ENCODE data around the gene CCDC7. TPM values are rescaled to one million over a fixed set of nuclear protein-coding genes. Genes with fewer than 3 reads are reported as not detected.

Gene CCDC7
- total RNA-seq, 1 experiment from 2014 or later: 6.9 TPM

- Histone ChIP-seq H4K20me1 (ENCODE audit: insufficient read depth) (no peaks in the 10 kb centered on the region), H3K36me3 (ENCODE audit: low read depth) (no peaks in the 10 kb centered on the region), H3K9me2 (ENCODE audit: insufficient read depth) (no peaks in the 10 kb centered on the region), H2AFZ (no peak overlapping the region), H3K9me3 (ENCODE audit: insufficient read depth, low read depth) (no peaks in the 10 kb centered on the region), H3K4me3 (no peak overlapping the region), H3K4me2 (no peak overlapping the region), H3K4me1 (replicated peaks; ENCODE audit: insufficient read depth) (no peaks in the 10 kb centered on the region), H3K27ac (no peak overlapping the region), H3F3A (ENCODE audit: insufficient read depth, low read depth) (no peaks in the 10 kb centered on the region), H3K27me3 (ENCODE audit: insufficient read depth, low read depth) (no peaks in the 10 kb centered on the region), H3K79me2 (ENCODE audit: low read depth) (no peaks in the 10 kb centered on the region)
- intact Hi-C loops (cut with micrococcal nuclease; ENCODE audit: unreplicated experiment): no loop called here
- no peak for TF ChIP-seq EZH2 (IDR thresholded peaks at IDR 0.05; ENCODE audit: low read depth)
- no peak for TF ChIP-seq CTCF (conservative IDR thresholded peaks at IDR 0.05)
- ChIA-PET POLR2A (ENCODE audit: unreplicated experiment) (no interaction called here), CTCF (no interaction called here)
- no TSS peak for BruUV-seq (replicated peaks)
- DNase-seq: no peak
Observed at GRCh38 chr10:32618482-32618881, 172.5 kb downstream of the CCDC7 start.

GRCh38 chr10:32621969-32622368, 176.0 kb downstream of the CCDC7 start:
- Histone ChIP-seq H3F3A (ENCODE audit: insufficient read depth, low read depth) (no peaks in the 10 kb centered on the region), H3K4me2 (no peak overlapping the region), H2AFZ (no peak overlapping the region), H3K9me3 (ENCODE audit: insufficient read depth, low read depth) (no peaks in the 10 kb centered on the region), H3K4me1 (replicated peaks; ENCODE audit: insufficient read depth) (no peaks in the 10 kb centered on the region), H3K36me3 (ENCODE audit: low read depth) (no peaks in the 10 kb centered on the region), H4K20me1 (ENCODE audit: insufficient read depth) (no peaks in the 10 kb centered on the region), H3K27me3 (ENCODE audit: insufficient read depth, low read depth) (no peaks in the 10 kb centered on the region), H3K79me2 (ENCODE audit: low read depth) (no peaks in the 10 kb centered on the region), H3K27ac (no peak overlapping the region), H3K9me2 (ENCODE audit: insufficient read depth) (no peaks in the 10 kb centered on the region), H3K4me3 (no peak overlapping the region)
- no peak for DNase-seq
- ChIA-PET CTCF (no interaction called here), POLR2A (ENCODE audit: unreplicated experiment) (no interaction called here)
- intact Hi-C loops (cut with micrococcal nuclease; ENCODE audit: unreplicated experiment): no loop called here
- no TSS peak for BruUV-seq (replicated peaks)
- TF ChIP-seq EZH2 (IDR thresholded peaks at IDR 0.05; ENCODE audit: low read depth): no peak
- no peak for TF ChIP-seq CTCF (conservative IDR thresholded peaks at IDR 0.05)

- Histone ChIP-seq H3K27me3 (ENCODE audit: insufficient read depth, low read depth) (no peaks in the 10 kb centered on the region), H2AFZ (no peak overlapping the region), H4K20me1 (ENCODE audit: insufficient read depth) (no peaks in the 10 kb centered on the region), H3K79me2 (ENCODE audit: low read depth) (no peaks in the 10 kb centered on the region), H3K4me3 (no peak overlapping the region), H3K36me3 (ENCODE audit: low read depth) (no peaks in the 10 kb centered on the region), H3K9me2 (ENCODE audit: insufficient read depth) (no peaks in the 10 kb centered on the region), H3K27ac (no peak overlapping the region), H3K9me3 (ENCODE audit: insufficient read depth, low read depth) (no peaks in the 10 kb centered on the region), H3F3A (ENCODE audit: insufficient read depth, low read depth) (no peaks in the 10 kb centered on the region), H3K4me1 (replicated peaks; ENCODE audit: insufficient read depth) (no peaks in the 10 kb centered on the region), H3K4me2 (no peak overlapping the region)
- ChIA-PET POLR2A (ENCODE audit: unreplicated experiment) (no interaction called here), CTCF (no interaction called here)
- TF ChIP-seq CTCF (conservative IDR thresholded peaks at IDR 0.05) (no peak), EZH2 (IDR thresholded peaks at IDR 0.05; ENCODE audit: low read depth) (no peak)
- intact Hi-C loops (cut with micrococcal nuclease; ENCODE audit: unreplicated experiment): no loop called here
- no TSS peak for BruUV-seq (replicated peaks)
- DNase-seq: no peak
Observed at GRCh38 chr10:32622409-32622808, 176.5 kb downstream of the CCDC7 start.
